Measurements from ENCODE around the gene KRTAP4-4. TPM values are rescaled to one million over a fixed set of nuclear protein-coding genes. Genes with fewer than 3 reads are reported as not detected.

Gene KRTAP4-4
- total and polyA plus RNA-seq, 10 of the 15 experiments (the other 5 are each of a cell fraction or from before 2014, with no cell fraction given), result not detected

GRCh38 chr17:41185001-41185400, 24.5 kb upstream of the KRTAP4-4 start:
- ChIA-PET RAD21 (ENCODE audit: unreplicated experiment) (no interaction called here), POLR2A (no interaction called here), CTCF (no interaction called here), SMC1A (ENCODE audit: uncharacterized antibody, unreplicated experiment) (no interaction called here)
- H3K27ac ChIP-seq (ENCODE audit: control insufficient read depth, insufficient read depth), result no peak overlapping the region
- no peaks in the 10 kb centered on the region for H3K4me1 ChIP-seq (ENCODE audit: control insufficient read depth, insufficient read depth, low read length)
- 0% methylated on average over 1 of the region's 1 CpG for WGBS (ENCODE audit: insufficient coverage, insufficient replicate concordance, low lambda C conversion rate, missing lambda C conversion rate)
- no TSS peak for BruUV-seq (replicated peaks)
- DNase-seq (ENCODE audit: low read depth, low spot score) (no peak), FAIRE-seq (no peak), ATAC-seq (no peak)
- no peaks in the 10 kb centered on the region for H3K27me3 ChIP-seq (replicated peaks in 1 of 2; ENCODE audit: control insufficient read depth in 2 of 2, insufficient read depth in 2 of 2, low read length in 1 of 2)
- H3K36me3 ChIP-seq (ENCODE audit: control insufficient read depth in 2 of 2, insufficient read depth in 2 of 2, low read length in 1 of 2), result no peaks in the 10 kb centered on the region
- H3K4me2 ChIP-seq (ENCODE audit: control insufficient read depth, insufficient read depth), result no peak overlapping the region
- TF ChIP-seq ETV6 (conservative IDR thresholded peaks at IDR 0.05 in 1 of 2, IDR thresholded peaks at IDR 0.05 in 1 of 2; ENCODE audit: borderline replicate concordance in 1 of 2, low read depth in 1 of 2), result no peak
- TF ChIP-seq JUND (IDR thresholded peaks at IDR 0.05; ENCODE audit: low read depth, low read length), result no peak
- no peaks in the 10 kb centered on the region for H3K79me2 ChIP-seq (ENCODE audit: control insufficient read depth, insufficient read depth, low read length)
- intact Hi-C loops (cut with micrococcal nuclease; ENCODE audit: unreplicated experiment), result no loop called here
- H3K9me3 ChIP-seq (replicated peaks; ENCODE audit: control insufficient read depth, insufficient read depth, low read length), result no peaks in the 10 kb centered on the region
- H4K20me1 ChIP-seq (ENCODE audit: control insufficient read depth, insufficient read depth), result no peaks in the 10 kb centered on the region
- H3K9ac ChIP-seq (ENCODE audit: control insufficient read depth, insufficient read depth, low read length), result no peak overlapping the region
- no peak overlapping the region for H3K4me3 ChIP-seq
- H2AFZ ChIP-seq (ENCODE audit: control insufficient read depth, low read depth, low read length), result no peak overlapping the region
- in situ Hi-C loops (cut with MboI), result loop anchor here (10.0 kb wide), 1 partner anchor 60 kb away; the partner anchor contains the start of gene KRTAP9-4

GRCh38 chr17:41184480-41184961, 24.0 kb upstream of the KRTAP4-4 start, which contains the start of gene KRTAP4-1:
KRTAP4-1 (minus strand) TSS chr17:41184911; CDS start chr17:41184854, 57 bp downstream.
- H3K36me3 ChIP-seq (ENCODE audit: control insufficient read depth in 2 of 2, insufficient read depth in 2 of 2, low read length in 1 of 2), result no peaks in the 10 kb centered on the region
- ATAC-seq (no peak), DNase-seq (ENCODE audit: low read depth, low spot score) (no peak), FAIRE-seq (no peak)
- ChIA-PET RAD21 (ENCODE audit: unreplicated experiment) (no interaction called here), CTCF (no interaction called here), SMC1A (ENCODE audit: uncharacterized antibody, unreplicated experiment) (no interaction called here), POLR2A (no interaction called here)
- in situ Hi-C loops (cut with MboI) (loop anchor here (10.0 kb wide), 1 partner anchor 60 kb away; the partner anchor contains the start of gene KRTAP9-4), intact Hi-C loops (cut with micrococcal nuclease; ENCODE audit: unreplicated experiment) (no loop called here)
- no peaks in the 10 kb centered on the region for H4K20me1 ChIP-seq (ENCODE audit: control insufficient read depth, insufficient read depth)
- H3K4me1 ChIP-seq (ENCODE audit: control insufficient read depth, insufficient read depth, low read length), result no peaks in the 10 kb centered on the region
- no peaks in the 10 kb centered on the region for H3K79me2 ChIP-seq (ENCODE audit: control insufficient read depth, insufficient read depth, low read length)
- no peaks in the 10 kb centered on the region for H3K9me3 ChIP-seq (replicated peaks; ENCODE audit: control insufficient read depth, insufficient read depth, low read length)
- H3K9ac ChIP-seq (ENCODE audit: control insufficient read depth, insufficient read depth, low read length), result no peak within 1 kb of the TSS
- no TSS peak for BruUV-seq (replicated peaks)
- WGBS (ENCODE audit: insufficient coverage, insufficient replicate concordance, low lambda C conversion rate, missing lambda C conversion rate), result 12% methylated on average over 6 of the region's 9 CpGs
- no peak within 1 kb of the TSS for H3K4me2 ChIP-seq (ENCODE audit: control insufficient read depth, insufficient read depth)
- H3K27me3 ChIP-seq (replicated peaks in 1 of 2; ENCODE audit: control insufficient read depth in 2 of 2, insufficient read depth in 2 of 2, low read length in 1 of 2), result no peaks in the 10 kb centered on the region
- TF ChIP-seq IKZF2 (IDR thresholded peaks at IDR 0.05) (no peak), NBN (IDR thresholded peaks at IDR 0.05) (no peak), PBX3 (IDR thresholded peaks at IDR 0.05; ENCODE audit: insufficient replicate concordance, low read depth, low read length) (no peak), RBBP5 (conservative IDR thresholded peaks at IDR 0.05) (no peak), ESRRA (IDR thresholded peaks at IDR 0.05; ENCODE audit: low read length) (no peak), ZNF217 (IDR thresholded peaks at IDR 0.05) (no peak), RAD51 (IDR thresholded peaks at IDR 0.05) (no peak)
- no peak within 1 kb of the TSS for H3K27ac ChIP-seq (ENCODE audit: control insufficient read depth, insufficient read depth)
- H3K4me3 ChIP-seq, result no peak within 1 kb of the TSS
- no peak within 1 kb of the TSS for H2AFZ ChIP-seq (ENCODE audit: control insufficient read depth, low read depth, low read length)
